Measurements from ENCODE around the gene AURKB. TPM values are rescaled to one million over a fixed set of nuclear protein-coding genes. Genes with fewer than 3 reads are reported as not detected.
A peak's percentile ranks its signal among the peaks of the same experiment; 100 is the strongest.
"Not testable (repeated sequence)": the region's sequence is repeated elsewhere in the genome, so short reads cannot be mapped to it uniquely, and the experiment has no call there.

Gene AURKB
- total RNA-seq, 1 donor from 2014 or later, result 1.2 TPM

GRCh38 chr17:8170186-8170585, 40.2 kb downstream of the AURKB start:
- ATAC-seq; intact Hi-C loops (cut with DNase I): not testable (repeated sequence)
- DNase-seq (ENCODE audit: missing footprints), result peak; percentile 53

GRCh38 chr17:8167526-8167925, 42.8 kb downstream of the AURKB start:
- ATAC-seq (no peak), DNase-seq (ENCODE audit: missing footprints) (no peak)
- intact Hi-C loops (cut with DNase I), result no loop called here

GRCh38 chr17:8166731-8167130, 43.6 kb downstream of the AURKB start:
- intact Hi-C loops (cut with DNase I), result no loop called here
- ATAC-seq (no peak), DNase-seq (ENCODE audit: missing footprints) (peak; percentile 41)

GRCh38 chr17:8164815-8165131, 45.6 kb downstream of the AURKB start:
- intact Hi-C loops (cut with DNase I), result loop anchor here (2.0 kb wide), 1 partner anchor 22 kb away; no protein-coding TSS in a partner anchor
- peak; percentile 33 for DNase-seq (ENCODE audit: missing footprints)
- ATAC-seq, result no peak

- DNase-seq (ENCODE audit: missing footprints), result peak; percentile 89
- intact Hi-C loops (cut with DNase I), result loop anchor here (2.0 kb wide), 1 partner anchor 23 kb away; no protein-coding TSS in a partner anchor
- peak; percentile 87 for ATAC-seq
These were observed 46.2 kb downstream of the AURKB start for GRCh38 chr17:8163978-8164814.

GRCh38 chr17:8162997-8163977, 47.1 kb downstream of the AURKB start:
- DNase-seq (ENCODE audit: missing footprints) (peak; percentile 56), ATAC-seq (peak; percentile 5)
- intact Hi-C loops (cut with DNase I), result no loop called here

- intact Hi-C loops (cut with DNase I), result no loop called here
- ATAC-seq (peak; percentile 58), DNase-seq (ENCODE audit: missing footprints) (peak; percentile 92)
These were observed 48.0 kb downstream of the AURKB start, which contains the start of gene VAMP2 for GRCh38 chr17:8162233-8162996. VAMP2 (minus strand) TSS chr17:8162948; CDS start chr17:8162879, 69 bp downstream.

- ATAC-seq (no peak), DNase-seq (ENCODE audit: missing footprints) (peak; percentile 62)
- intact Hi-C loops (cut with DNase I), result no loop called here
These were observed 48.8 kb downstream of the AURKB start for GRCh38 chr17:8161289-8162232.

- intact Hi-C loops (cut with DNase I), result no loop called here
- ATAC-seq, result no peak
- DNase-seq (ENCODE audit: missing footprints), result peak; percentile 25
These were observed 49.6 kb downstream of the AURKB start for GRCh38 chr17:8160741-8161221.

GRCh38 chr17:8160224-8160577, 50.2 kb downstream of the AURKB start:
- DNase-seq (ENCODE audit: missing footprints), result no peak
- no peak for ATAC-seq
- intact Hi-C loops (cut with DNase I), result no loop called here

- intact Hi-C loops (cut with DNase I), result loop anchor here (1.0 to 10.0 kb wide), 2 partner anchors 39 to 305 kb away; partner anchors contain the start of genes CYB5D1, NAA38 and TMEM88
- DNase-seq (ENCODE audit: missing footprints), result no peak
- no peak for ATAC-seq
These were observed 50.7 kb downstream of the AURKB start for GRCh38 chr17:8159459-8160223.

- ATAC-seq (no peak), DNase-seq (ENCODE audit: missing footprints) (no peak)
- intact Hi-C loops (cut with DNase I), result loop anchor here (1.0 to 10.0 kb wide), 2 partner anchors 39 to 304 kb away; partner anchors contain the start of genes CYB5D1, NAA38 and TMEM88
These were observed 51.4 kb downstream of the AURKB start for GRCh38 chr17:8159032-8159400.

- intact Hi-C loops (cut with DNase I), result loop anchor here (1.0 to 10.0 kb wide), 3 partner anchors 20 to 304 kb away; partner anchors contain the start of genes CYB5D1, NAA38 and TMEM88
- peak; percentile 93 for DNase-seq (ENCODE audit: missing footprints)
- ATAC-seq, result peak; percentile 18
These were observed 51.9 kb downstream of the AURKB start for GRCh38 chr17:8158267-8159031.

GRCh38 chr17:8156246-8156992, 54.0 kb downstream of the AURKB start:
- intact Hi-C loops (cut with DNase I), result loop anchor here (10.0 kb wide), 1 partner anchor 302 kb away; the partner anchor contains the start of genes CYB5D1, NAA38 and TMEM88
- ATAC-seq, result peak; percentile 66
- DNase-seq (ENCODE audit: missing footprints), result peak; percentile 100

- no peak for DNase-seq (ENCODE audit: missing footprints)
- intact Hi-C loops (cut with DNase I), result loop anchor here (2.0 to 10.0 kb wide), 2 partner anchors 31 to 301 kb away; partner anchors contain the start of genes CYB5D1, NAA38 and TMEM88
- no peak for ATAC-seq
These were observed 54.5 kb downstream of the AURKB start for GRCh38 chr17:8155996-8156245.
